Renal pelvis (tissue), 4 donors: ENCODE measurements around the gene CLPSL2. TPM values are rescaled to one million over a fixed set of nuclear protein-coding genes. Genes with fewer than 3 reads are reported as not detected.

Experiments used
- DNase-seq: peaks from one replicate; pipeline ENCODE4 v3.0.0-alpha.2; 2013
- polyA plus RNA-seq, 3 donors: library from polyadenylated mRNA; unstranded; fragments of 120-200 nt; gene quantifications; one replicate each; pipeline ENCODE4 v1.2.1, GENCODE V29; 2013; ENCODE audit not compliant: insufficient read length in 3 of 3

Gene CLPSL2
- polyA plus RNA-seq, 3 donors = 0.23 TPM; not detected in 2

DNA sequence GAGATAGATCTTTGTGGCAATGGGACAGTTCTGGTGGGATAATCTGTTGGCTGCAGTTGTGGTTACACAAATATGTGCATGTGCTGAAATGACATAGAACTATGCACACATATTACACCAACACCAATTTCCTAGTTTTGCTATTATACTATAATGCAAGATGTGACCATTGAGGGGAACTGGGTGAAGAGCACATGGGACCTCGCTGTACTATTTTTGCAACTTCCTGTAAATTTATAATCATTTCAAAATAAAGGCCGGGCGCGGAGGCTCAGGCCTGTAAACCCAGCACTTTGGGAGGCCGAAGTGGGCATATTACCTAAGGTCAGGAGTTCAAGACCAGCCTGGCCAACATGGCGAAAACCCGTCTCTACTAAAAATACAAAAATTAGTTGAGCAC lies 30.9 kb upstream of the CLPSL2 start:
- no peak for DNase-seq

DNA sequence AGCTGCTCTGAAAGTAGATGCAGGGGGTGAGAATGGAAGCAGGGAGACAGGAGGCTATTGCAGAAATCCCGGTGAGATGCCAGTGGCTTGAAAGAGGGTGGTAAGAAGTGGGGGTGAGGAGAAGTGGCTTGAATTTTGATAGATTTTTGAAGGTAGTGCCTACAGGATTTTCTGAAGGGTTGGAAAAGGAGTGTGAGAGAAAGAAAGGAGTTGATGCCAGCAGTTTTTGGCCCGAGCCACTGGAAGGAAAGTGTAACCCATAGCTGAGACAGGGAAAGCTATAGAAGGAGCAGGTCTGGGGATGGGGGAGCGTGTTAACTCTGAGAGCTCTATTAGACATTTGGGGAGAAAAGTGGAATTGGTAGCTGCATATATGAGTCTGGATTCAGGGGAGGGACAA lies 29.9 kb upstream of the CLPSL2 start:
- DNase-seq = no peak

DNA sequence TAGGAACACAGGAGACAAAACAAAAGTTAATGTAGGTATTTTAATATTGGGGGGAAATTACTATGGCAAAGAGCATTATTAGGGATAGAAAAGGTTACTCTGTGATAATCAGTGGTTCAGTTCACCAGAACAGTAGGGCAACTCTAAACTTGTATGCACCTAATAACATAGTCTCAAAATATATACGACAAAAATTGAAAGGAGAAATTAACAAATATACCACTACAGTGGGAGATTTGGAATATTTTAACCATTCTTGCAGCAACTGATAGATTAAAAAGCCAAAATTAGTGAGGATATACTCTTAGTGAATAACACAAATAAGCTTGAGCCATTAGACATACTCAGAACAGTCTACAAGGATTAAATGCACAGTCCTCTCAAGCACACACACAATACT lies 28.5 kb upstream of the CLPSL2 start:
- DNase-seq = no peak

DNA sequence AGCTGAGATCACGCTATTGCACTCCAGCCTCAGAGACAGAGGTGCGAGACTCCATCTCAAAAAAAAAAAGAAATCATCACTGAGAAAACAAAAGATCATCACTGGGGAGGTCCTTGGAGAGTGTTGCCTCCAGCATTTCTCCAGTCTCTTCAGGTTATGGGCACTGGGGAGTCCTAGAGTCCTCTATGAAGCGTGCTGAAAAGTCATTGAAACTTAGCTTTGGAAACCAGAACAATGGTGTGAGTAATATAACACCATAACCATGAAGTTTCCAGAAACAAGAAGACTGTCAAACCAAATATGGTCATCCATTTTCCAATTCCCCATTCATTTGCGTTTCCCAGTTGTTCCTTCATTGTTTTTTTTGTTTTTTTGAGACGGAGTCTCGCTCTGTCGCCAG lies 25.8 kb upstream of the CLPSL2 start:
- DNase-seq = no peak

DNA sequence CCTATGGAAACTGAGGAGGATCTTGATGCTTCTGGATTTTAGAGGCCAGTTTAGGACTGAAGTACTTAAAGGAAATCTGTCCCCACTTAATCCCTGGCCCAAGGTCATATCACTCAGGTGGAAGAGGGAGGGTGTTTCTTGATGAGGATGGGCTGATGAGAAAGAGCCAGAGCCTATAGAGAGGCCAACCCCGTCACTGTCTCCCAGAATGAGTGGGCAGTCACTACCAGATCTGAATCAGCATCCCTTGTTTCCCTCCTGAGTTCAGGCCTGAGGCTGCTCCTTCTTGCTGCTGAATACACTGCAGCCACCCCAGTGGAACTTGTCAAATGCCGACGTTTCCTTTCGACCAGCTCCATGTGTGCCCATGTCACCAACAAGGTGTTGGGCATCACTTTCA lies 24.8 kb upstream of the CLPSL2 start:
- no peak for DNase-seq

DNA sequence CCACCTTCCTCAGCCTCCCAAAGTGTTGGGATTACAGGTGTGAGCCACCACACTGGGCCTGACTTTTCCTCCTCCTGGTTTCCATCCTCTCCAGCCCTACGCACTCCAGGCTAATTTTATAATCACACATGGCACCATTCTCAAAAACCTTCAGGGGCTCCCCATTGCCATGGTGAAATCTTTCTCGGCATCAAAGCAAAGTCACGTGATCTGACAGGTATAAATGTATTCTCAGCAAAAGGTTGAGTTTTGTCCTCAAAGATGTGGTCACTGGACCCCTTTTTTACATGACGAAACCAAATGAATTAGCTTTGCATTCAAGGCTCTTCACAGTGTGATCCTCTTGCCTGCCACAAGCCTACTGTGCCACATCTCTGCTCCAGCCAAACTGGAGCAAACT lies 24.1 kb upstream of the CLPSL2 start:
- DNase-seq = no peak

DNA sequence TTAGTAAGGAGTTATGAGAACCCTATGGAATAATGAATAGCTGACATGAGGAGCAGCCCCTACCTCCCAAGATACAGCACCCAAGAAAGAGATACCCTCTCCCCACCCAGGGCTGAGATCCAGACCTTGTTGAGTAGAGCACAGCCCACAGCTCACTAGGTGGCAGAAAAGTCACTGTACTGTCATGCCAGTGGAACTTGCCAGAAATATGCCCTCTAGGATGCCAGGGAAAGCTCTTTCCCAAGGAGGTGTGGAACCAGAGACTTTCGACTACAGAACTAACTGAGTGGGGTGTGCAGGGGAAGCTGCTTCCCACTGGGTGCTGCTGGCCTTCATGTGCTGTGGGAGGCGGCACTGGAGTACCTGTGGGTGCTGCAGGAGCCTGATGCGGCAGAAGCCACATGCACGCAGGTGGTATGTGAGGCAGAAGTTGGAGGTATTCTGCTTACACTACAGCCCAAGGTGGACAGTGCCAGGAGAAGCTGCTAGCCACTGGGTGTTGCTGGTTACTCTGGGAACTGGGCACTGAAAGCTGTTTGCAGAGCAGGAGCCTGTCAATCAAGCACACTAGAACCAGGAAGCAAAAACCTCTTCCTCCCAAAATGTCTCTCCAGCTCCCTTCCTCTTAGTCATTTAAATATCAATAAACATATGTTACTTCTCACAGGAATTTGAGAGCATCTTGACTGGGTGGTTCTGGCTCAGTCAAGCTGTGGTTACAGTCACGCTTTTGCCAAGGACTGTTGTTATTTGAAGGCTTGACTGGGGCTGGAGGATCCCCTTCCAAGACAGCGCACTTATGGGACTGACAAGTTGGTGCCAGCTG lies 21.7 kb upstream of the CLPSL2 start:
- DNase-seq = no peak

DNA sequence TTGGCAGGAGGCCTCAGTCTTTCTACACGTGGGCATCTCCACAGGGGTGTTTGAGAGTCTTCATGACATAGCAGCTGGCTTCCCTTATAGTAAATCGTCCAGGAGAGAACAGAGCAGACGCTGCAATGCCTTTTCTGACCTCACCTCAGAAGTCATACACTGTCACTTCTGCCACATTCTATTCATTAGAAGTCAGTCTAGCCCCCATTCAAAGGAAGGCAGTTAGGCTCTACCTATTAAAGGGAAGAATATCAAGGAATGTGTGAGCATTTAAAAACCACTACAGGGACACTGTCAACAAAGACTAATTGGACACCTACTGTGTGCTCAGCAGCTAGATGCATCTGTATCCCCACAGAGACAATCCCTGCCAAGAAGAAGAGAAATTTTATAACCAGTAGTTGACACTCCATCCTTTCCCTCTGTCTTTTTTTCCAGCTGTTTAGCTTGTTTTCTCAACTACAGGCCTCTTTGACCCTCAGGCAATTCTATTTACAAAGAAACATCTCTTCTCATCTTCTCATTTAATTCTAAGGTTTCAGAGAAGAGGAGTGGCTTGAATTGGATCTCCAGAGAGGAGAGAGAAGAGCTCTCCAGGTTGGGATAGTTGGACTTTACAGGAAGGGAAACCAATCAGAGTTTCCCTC lies 21.0 kb upstream of the CLPSL2 start:
- no peak for DNase-seq

DNA sequence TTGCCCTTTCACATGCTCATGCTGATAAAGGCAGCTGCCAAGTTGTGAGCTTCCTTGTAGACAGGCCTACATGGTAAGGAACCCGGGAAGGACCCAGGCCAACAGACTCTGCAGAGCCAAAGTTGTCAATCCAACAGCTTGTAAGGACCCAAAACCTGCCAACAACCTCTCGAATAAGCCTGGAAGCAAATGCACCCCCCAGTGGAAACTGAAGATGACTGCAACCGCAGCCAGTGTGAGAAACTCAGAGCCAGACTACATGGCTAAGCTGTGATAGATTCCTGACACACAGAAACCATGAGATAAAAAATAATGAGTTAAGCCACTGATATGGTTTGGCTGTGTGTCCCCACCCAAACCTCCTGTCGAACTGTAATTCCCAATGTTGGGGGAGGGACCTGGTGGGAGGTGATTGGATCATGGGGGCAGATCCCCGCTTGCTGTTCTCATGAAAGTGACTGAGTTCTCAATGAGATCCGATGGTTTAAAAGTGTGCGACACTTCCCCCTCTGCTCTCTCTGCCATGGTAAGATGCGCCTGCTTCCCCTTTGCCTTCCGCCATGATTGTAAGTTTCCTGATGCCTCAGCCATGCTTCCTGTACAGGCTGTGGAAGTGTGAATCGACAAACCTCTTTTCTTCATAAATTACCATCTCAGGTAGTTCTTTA lies 18.8 kb upstream of the CLPSL2 start:
- DNase-seq = no peak

DNA sequence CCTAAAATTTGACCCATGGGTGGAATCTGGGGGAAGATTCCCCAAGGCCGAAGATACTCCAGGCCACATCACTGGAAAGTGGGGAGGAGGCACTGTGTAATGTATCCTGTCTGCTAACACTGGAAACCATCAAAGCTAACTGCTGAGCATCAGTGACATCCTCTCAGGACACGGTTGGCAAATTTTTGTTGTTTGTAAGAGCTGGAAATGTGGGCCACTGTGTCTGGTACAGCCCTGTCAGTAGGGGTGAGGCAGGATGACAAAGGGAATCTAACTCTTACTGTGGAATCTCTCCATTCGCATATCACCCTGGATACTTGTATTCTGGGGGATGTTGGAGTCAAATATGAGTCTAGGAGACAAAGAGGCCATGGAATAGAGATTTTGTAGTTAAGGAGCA lies 17.0 kb upstream of the CLPSL2 start:
- DNase-seq = peak; percentile 50

DNA sequence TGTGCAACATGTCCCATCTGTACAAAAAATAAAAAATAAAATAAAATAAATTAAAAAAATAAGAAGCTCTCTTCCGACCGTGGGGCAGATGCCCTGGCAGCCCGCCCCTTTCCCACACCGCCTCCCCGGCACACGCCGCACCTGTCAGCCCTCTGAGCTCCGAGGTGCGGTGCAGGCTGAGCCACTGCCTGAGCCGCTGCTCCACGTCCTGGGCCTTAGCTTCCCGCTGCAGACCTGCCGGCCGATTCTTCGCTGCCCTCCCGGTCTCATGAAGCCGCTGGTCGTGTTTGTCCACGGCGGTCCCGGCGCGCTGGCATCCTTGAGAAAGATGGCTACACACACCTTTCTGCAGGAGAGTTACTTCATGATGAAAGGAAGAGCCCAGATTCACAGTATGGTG lies 10.7 kb upstream of the CLPSL2 start:
- DNase-seq = no peak

DNA sequence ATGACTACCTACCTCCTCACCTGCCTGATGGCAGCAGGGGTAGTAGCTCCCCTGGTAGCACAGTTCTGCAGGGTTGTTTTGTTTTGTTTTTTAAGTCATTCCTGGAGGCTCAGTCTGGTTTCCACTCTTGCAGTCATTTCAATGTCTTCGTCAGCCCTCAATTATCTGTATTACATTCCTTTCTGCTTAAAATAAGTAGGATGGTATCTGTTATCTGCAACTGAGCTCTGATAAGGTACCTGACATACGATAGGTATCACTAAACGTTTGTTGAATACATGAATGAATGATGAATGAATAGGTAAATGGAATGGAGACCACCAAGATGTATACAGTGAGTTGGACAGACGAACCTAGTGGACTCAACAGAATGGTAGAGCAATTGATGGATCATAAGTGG lies 7.2 kb upstream of the CLPSL2 start:
- no peak for DNase-seq

DNA sequence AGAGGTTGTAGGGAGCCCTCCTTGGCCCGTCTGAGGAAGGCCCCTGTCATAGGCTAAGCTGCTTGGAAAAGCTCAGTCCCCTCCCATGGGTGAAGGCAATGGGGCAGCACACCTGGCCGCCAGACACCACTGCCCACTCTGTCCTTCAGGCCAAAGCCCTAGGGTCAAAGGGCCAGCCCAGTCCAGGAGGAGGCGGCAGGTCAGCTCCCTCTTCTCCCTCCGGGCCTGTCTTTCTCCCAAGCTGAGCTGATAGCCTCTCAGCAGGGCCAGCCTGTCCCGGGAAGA lies 5.1 kb upstream of the CLPSL2 start:
- DNase-seq = no peak

DNA sequence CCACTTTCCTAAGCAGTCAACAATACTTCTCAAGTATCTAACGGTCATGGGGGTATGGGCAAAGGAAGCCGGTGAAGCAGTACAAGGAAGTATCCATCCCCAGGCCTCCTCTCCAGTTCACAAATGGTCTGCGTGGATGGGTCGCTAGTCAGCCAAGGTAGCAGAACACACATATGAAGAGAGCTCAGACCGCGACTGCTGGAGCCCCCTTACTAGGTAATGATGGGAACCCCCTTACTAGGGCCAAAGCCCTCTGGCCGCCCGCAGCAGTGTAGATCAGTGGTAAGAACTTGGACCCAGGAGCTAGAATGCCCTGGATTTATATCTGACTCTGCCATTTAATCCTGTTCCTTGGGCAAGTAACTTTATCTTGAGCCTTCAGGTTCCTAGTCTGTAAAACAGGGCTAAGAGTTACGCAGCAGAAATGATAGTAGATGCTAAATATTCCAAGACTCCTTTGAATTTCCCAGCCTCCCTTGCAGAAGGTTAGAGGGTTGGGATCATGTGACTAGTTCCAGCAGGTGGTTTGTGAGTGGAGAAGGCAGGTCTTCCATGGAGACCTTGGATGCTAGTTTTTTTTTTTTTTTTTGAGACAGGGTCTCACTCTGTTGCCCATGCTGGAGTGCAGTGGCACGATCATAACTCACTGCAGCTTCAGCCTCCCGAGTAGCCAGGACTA lies 2.1 kb upstream of the CLPSL2 start:
- DNase-seq = no peak

DNA sequence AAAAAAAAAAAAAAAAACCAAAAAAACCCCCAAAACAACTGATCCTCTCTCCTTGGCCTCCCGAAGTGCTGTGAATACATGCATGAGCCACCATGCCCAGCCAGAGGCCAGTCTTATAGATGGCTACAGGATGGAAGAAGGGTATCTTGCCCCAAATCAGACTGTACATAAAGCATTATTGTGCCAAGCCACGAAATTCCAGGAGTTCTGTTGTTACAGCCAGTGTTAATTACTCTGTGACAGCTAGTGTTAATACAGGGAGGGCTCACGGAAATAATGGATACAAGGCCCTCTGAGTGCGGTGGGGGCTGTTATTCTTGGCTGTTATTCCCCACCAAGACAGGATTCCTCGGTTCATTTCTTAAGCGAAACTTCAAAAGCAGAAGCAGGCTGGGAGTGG lies 1.4 kb upstream of the CLPSL2 start:
- DNase-seq = no peak

DNA sequence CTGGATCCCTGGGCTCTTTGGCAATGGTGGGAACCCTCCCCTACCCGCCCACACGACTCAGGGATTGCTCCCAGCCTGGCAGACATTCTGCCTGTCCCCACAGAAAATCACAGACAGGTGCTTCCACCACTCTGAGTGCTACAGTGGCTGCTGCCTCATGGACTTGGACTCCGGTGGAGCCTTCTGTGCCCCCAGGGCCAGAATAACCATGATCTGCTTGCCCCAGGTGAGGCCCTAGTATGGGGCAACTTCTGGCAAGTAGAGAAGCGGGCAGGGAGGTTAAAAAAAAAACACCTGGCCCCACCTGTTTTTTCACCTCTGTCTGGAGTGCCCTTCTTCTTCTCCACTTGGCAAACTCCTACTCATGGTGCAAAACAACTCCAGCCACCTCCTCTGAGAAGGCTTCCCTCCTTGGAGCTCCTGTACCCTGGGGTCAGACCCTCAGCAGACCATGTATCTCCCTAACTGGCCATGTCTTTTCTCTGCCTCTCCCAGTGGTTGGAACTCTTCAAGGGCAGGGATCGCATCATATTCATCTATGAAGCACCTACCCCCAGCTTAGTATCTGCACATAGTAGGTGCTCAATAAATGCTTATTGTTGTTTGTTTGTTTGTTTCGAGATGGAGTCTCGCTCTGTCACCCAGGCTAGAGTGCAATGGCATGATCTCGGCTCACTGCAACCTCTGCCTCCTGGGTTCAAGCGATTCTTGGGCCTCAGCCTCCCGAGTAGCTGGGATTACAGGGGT lies 1.1 kb downstream of the CLPSL2 start:
- no peak for DNase-seq

DNA sequence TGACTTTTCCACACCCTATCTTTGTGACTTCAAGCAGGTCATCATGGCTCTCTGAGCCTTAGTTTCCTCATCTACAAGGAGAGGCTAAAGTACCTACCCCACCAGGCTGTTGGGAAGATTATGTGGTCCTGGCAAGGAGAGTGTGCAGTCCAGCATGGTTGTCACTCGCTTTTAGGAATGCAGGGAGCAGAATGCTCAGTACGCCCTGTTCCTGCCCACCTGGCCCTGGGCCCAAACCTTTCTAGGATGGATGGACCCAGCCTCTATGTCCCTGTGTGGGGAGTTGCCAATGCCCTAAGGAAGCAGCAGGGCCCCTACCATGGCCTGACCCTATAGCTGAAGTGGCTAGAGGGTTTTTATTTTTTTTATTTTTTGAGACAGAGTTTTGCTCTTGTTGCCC lies 2.0 kb downstream of the CLPSL2 start:
- DNase-seq = no peak

DNA sequence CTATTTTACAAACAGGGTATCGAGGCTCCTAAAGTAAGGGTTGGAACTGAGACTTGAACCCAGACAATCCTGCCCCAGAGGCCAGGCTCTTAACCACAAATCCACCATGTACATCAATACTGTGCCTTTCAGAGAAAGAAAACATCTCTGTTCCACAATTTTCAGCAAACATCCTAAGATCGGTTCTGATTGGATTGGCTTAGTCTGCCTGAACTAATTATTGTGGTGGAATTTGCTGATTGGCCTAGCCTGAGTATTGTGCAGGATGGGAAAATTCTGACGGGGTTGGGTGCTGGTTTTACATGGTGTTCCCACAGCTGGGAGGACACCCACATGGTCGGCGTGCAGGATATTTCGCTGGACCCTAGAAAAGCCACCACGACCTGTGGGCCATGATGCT lies 4.3 kb downstream of the CLPSL2 start, which contains the start of gene CLPSL1:
Gene CLPSL1, plus strand, starts transcription at position 301 of the 400 bp plus-strand sequence. Its CDS starts 92 bp downstream, at position 393.
- DNase-seq = no peak

DNA sequence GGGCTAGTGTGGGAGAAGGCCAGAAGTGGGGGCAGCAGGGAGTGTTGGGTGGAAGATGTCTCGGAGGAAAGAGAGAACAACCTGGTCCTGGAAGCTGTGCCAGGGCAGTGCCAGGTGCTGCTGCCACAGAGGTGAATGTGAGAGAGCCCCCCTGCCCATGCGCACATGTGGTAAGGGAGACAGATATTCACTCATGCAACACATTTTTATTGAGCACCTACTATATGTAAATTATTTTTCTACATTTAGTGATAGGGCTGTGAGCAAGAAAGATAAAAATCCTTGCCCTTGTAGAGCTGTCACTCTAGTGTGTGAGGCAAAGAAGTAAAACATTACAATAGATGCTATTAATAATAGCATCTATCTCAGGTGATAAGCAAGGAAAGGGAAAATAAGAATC lies 4.9 kb downstream of the CLPSL2 start:
- DNase-seq = no peak

DNA sequence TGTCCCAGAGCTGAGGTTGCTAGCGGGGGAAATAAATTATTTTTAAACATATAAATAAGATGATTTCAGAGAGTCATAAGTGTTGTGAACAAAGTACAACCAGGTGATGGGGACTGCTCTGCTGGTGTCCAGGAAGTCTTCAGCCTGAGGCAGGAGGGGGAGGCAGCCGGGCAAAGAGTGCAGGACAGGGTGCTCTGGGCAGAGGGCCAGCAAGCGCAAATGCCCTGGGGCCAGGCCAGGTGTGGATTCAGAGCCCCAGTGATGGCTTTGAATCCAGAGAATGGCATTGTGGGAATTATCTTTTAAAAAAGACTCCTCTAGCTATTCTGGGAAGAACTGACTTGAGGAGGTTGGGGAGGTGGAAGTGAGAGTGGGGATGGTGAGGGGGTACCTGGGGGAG lies 6.0 kb downstream of the CLPSL2 start:
- no peak for DNase-seq

DNA sequence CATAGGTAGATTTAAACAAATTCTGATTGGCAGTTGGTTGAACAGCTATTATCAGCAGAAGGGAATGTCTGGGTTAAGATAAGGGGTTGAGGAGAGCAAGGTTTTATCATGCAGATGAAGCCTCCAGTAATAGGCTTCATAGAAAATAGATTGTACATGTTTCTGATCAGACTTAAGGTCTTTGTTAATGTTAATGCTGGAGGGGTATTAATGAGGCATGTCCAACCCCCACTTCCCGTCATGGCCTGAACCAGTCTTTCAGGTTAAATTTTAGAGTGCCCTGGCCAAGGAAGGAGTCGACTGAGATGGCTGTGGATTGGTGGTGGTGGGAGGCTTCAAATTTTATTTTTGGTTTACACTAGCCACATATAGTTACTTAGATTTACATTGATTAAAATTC lies 7.8 kb downstream of the CLPSL2 start:
- DNase-seq = no peak

DNA sequence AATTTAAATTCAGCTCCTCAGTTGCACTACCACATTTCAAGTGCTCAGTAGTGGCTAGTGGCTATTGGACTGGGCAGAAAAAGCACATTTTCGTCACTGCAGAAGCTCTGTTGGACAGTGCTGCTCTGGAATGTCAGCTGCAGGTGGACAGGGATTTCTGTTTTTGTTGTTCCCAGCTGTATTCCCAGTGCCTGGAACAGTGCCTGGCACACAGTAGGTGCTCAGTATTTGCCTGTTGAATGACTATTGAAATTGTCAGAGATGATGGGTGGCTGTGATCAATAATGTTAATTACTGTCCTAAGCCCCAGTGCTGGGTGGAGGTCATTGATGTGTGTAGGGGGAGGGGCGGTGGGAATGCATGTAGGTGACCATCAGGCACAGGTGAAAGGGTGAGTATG lies 9.9 kb downstream of the CLPSL2 start:
- DNase-seq = no peak
